CD4-positive, alpha-beta T cell treated with Interleukin-17A for 4 hours (primary cell): ENCODE results near the gene ZGPAT.
A peak's percentile ranks its signal among the peaks of the same experiment; 100 is the strongest.

Source experiments
- DNase-seq: peaks from one replicate; pipeline ENCODE4 v3.0.0-alpha.2; 2020; ENCODE audit warnings: mixed read lengths

ZGPAT gene

GRCh38 chr20:63745424-63745805 is 37.6 kb downstream of the ZGPAT start:
- no peak for DNase-seq

- no peak for DNase-seq
Measured at GRCh38 chr20:63745961-63746731, 38.3 kb downstream of the ZGPAT start.

- DNase-seq: no peak
Measured at GRCh38 chr20:63746751-63747315, 39.0 kb downstream of the ZGPAT start.

- DNase-seq: no peak
Measured at GRCh38 chr20:63747622-63748069, 39.8 kb downstream of the ZGPAT start.

GRCh38 chr20:63748070-63748933 is 40.5 kb downstream of the ZGPAT start:
- no peak for DNase-seq

- DNase-seq: no peak
Measured at GRCh38 chr20:63748934-63749270, 41.1 kb downstream of the ZGPAT start.

- no peak for DNase-seq
Measured at GRCh38 chr20:63749597-63750508, 42.0 kb downstream of the ZGPAT start.

GRCh38 chr20:63750807-63751470 is 43.1 kb downstream of the ZGPAT start:
- peak; percentile 87 for DNase-seq

GRCh38 chr20:63751471-63752271 is 43.8 kb downstream of the ZGPAT start:
- DNase-seq: no peak

- no peak for DNase-seq
Measured at GRCh38 chr20:63752411-63753101, 44.7 kb downstream of the ZGPAT start.

- DNase-seq: no peak
Measured at GRCh38 chr20:63753381-63753780, 45.5 kb downstream of the ZGPAT start.

GRCh38 chr20:63754008-63754407 is 46.2 kb downstream of the ZGPAT start:
- no peak for DNase-seq

GRCh38 chr20:63755933-63756647 is 48.3 kb downstream of the ZGPAT start:
- no peak for DNase-seq

- no peak for DNase-seq
Measured at GRCh38 chr20:63756648-63756991, 48.8 kb downstream of the ZGPAT start.

- DNase-seq: no peak
Measured at GRCh38 chr20:63758152-63758551, 50.3 kb downstream of the ZGPAT start.

GRCh38 chr20:63759377-63759901 is 51.6 kb downstream of the ZGPAT start:
- no peak for DNase-seq

- DNase-seq: no peak
Measured at GRCh38 chr20:63765082-63765873, 57.4 kb downstream of the ZGPAT start.

GRCh38 chr20:63765902-63766301 is 58.1 kb downstream of the ZGPAT start:
- DNase-seq: no peak
